ENCODE measurements around the gene SLC24A3.

The SLC24A3 gene

DNA sequence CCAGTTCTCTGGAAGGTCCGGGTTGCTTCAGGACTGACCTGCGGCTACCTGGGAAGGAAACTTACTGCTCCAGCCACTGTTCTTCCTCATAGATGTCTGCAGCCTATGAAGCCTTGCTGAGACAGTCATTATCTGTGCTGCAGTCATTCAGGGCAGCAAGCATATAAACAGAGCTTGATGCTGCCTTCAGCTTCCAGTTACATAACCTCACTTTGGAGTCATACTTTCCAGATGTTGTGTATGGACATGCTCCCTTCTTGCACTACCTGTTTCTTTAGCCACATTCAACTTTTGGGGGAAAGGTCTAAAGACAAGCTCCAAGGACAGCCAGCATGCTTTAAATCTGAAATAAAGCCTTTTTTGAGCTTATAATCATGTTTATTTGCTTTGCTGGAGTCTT is 98.1 kb downstream of the SLC24A3 start:
- no peak for DNase-seq

- no peak for DNase-seq
Observed at GRCh38 chr20:19313342-19314069, 101.1 kb downstream of the SLC24A3 start.

- no peak for DNase-seq
Observed at GRCh38 chr20:19314621-19315020, 102.2 kb downstream of the SLC24A3 start.

GRCh38 chr20:19317237-19318069 is 105.0 kb downstream of the SLC24A3 start:
- no peak for DNase-seq

DNA sequence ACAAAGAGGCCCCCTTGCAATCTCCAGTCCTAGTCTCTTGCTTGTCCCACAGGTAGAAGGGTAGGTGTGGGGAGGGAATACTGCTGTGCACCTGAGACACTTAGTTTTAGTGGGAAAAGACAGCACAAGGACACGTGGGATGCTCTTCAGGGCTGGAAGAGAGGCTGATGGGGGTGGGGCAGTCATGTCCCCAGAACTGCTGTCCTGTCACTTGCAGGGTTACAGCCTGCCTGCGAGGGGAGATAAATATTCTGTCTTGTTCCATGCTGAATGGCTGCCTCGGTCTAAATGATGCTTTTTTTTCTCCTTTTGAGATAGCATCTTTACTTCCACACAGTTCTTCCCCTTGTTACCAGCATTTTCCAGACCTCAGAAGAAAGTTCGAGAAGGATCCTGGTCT is 106.2 kb downstream of the SLC24A3 start:
- no peak for DNase-seq

DNA sequence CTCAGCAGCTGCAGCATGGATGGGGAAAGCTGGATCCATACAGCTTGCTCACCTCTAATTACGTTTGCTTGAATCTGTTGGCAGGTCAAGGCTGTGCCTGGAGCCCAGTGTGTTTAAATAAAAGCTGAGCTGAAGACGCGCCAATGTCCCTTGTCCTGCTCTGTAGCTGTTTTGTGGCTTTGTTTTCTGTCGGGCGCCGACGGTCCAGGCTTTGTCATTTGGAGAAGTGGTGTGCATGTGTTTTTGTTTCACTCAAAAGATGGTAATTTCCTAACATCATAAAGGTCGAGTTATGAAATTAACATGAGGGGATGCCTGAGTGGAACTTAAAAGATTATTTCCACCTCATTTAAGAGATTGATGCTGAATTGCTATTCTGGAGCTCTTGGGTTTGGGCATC is 107.6 kb downstream of the SLC24A3 start:
- no peak for DNase-seq

GRCh38 chr20:19321176-19321575 is 108.7 kb downstream of the SLC24A3 start:
- DNase-seq = no peak

DNA sequence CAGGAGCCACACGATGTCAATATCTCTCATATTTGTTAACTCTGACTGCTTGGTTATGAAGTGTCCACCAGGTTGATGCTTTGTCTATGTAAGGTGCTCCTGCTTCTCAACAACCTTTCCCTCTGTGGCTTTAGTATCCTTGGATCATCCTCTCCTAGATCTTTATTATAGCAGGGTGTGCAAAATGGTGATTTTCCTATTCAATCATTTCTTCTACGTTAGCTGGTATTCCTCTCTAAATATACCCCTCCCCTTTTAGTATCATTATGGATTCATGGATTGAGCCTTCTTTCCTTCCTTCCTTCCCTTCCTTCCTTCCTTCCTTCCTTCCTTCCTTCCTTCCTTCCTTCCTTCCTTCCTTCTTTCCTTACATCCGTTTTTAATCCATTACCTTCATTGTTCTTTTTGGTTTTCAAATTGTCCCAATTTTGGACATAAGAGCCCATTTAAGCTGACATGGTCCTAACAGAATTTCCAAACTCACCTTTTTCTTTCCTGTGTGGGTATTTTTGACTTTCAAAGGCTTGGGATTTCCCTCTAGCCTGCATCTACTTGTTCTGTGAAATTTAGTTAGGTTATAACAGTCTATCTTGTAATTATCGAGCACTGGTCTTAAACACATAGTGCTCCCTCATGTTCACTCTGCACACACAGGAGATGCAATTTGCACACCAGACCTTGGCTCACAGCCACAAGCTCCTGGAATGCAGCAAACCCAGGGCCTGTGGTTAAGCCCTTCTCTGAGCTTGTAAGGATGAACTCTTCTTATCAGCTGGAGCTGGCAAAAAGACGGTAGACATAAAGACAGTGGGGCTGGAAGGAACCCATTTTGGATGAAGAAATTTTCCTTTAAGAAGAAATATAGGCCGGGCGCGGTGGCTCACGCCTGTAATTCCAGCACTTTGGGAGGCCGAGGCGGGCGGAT is 109.9 kb downstream of the SLC24A3 start:
- no peak for DNase-seq

DNA sequence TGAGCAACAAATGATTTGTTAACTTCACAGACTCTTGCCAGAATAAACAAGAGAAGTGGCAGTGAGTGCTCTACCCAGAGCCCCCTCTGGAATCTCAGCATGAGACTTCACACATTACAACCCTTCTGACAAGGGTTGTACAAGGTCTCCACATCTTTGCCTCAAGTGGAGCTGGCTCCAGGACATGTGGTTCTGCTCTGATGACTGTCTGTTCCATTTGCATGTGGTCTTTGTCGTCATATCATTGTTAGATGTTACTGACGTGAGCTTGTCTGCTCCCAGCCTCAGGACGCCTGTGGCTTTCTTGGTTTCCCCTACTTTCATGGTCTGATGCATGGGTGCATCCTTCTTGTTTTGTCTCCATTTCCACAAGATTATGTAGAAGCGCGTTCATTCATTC is 115.0 kb downstream of the SLC24A3 start:
- no peak for DNase-seq

- DNase-seq = no peak
Observed at GRCh38 chr20:19328676-19329075, 116.2 kb downstream of the SLC24A3 start.

DNA sequence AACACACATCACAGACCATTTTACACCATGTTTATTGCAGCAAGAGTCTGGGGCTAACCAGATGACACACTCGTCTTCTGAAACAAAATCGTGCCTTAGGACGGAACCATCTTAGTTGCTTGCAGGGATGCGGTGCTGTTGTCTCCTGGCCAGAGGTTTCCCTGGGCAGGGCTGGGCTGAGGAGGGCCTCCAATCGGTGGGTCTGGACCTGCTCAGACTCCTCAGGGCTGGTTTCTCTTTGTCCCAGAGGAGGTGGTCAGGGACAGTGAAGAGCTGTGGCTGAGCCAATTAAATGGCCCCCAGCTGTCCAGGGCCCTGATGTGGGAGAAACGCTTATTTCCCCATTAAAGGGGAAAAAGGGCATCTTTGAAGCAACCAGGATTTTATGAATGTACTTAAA is 117.6 kb downstream of the SLC24A3 start:
- DNase-seq = no peak

DNA sequence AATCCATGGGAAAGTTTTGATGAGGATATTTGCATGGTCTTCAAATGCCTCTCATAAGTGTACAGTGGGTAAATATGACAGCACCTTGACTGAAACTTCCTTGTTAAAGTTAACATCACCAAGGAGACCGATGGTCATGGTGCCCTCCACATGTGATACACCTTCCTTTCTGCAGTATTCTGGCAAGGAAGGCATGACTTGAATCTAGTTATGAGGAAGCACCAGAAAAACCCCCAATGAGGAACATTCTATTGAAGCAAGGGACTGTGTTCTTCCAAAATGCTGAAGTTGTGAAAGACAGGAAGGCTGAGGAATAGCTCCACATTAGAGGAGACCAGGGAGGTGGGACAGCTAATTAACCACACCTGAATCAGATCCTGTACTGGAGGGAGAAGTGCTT is 118.3 kb downstream of the SLC24A3 start:
- no peak for DNase-seq

- DNase-seq = no peak
Observed at GRCh38 chr20:19333563-19333962, 121.1 kb downstream of the SLC24A3 start.

- DNase-seq = no peak
Observed at GRCh38 chr20:19335341-19335740, 122.9 kb downstream of the SLC24A3 start.

DNA sequence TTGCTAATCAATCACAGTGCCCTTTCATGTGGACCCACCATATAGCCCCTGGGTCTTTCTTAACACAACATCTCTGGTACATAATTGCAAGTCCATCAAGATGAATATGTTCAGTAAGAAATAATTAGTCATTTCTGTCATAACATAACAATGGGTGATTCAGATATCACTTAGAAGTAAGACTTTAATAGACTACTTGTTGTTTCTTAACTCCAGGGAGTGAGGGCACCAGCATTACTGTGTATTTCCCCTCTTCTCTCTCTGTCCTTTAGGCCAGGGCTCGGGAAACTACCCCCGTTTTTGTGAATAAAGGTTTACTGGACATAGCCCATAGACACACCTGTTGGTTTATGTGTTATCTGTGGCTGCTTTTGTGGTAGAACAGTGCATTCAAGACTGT is 123.5 kb downstream of the SLC24A3 start:
- DNase-seq = no peak

GRCh38 chr20:19336631-19337030 is 124.2 kb downstream of the SLC24A3 start:
- no peak for DNase-seq

- no peak for DNase-seq
Observed at GRCh38 chr20:19338380-19338779, 125.9 kb downstream of the SLC24A3 start.

DNA sequence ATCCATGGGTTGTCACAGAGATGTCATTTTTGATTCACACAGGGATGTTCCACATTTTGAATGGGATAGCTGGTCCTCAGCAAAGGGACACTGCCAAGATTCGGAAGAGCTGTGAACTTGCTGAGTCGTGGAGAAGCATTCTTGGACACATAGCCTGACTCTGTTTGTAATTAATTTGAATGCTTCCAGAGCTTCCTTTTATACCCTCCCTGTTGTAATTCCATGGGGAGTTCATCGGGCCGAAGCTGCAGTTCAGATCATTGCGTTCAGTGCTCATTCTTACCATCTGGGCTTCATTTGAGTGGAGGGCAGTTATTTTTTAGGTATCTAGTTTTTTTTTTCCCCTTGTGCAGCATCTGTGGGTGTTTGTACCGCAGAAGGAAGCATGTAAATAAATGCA is 126.5 kb downstream of the SLC24A3 start:
- DNase-seq = no peak

DNA sequence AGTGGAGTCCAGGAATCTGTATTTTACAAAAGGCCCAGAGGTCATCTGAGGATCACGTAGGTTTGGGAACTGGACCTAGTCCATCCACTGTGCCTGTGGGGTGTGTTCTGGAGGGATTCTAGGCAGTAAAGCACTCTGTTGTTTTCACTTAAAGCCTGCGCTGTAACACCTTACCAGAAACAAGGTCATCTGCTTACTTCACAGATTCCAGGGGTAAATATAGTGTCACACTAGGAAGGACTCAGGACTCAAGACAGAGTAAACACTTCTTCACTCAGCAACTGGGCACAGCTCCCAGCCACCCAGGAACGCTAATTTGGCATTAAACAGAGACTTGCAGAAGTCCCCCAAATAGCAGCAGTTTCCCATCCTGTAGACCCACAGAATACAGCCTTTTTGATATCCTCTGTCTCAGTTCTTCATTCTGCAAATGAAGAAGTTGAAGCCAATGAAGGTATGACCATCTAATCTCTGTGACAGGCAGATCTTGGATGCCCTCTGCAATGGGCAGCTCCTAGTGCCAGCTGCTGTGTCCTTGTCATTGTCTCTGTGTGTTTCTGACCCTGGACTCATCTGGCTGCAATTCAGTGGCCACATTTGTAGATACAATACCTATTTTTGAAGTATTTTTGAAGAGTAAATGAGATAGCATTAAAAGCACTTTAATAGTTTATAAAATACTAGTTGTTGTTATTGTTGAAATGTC is 129.1 kb downstream of the SLC24A3 start:
- no peak for DNase-seq

GRCh38 chr20:19344341-19344740 is 131.9 kb downstream of the SLC24A3 start:
- no peak for DNase-seq

DNA sequence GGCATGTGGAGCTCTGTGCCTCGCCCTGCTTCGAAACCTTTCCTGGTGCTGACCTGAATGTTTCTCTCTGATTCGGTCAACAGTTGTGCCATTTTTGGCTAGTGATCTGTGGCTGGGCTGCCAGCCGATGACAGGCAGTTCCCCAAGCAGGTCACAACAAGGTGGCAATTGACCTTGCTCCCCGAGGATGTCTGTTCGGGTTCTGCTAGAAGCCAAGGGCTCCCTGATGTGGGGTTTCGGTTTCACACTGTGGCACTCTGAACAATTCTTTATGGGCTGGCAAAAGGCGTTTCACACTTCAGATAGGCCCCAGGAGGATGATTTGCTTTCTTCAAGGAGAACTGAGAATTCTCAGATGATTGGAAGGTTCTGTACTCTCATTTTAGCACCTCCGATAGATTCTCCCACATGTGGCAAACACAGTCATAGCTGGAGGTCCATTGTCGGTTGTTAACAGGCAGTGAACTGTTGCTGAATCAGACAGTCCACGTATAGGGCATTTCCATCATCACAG is 135.6 kb downstream of the SLC24A3 start:
- no peak for DNase-seq

GRCh38 chr20:19348582-19348981 is 136.1 kb downstream of the SLC24A3 start:
- DNase-seq = no peak

Measured in NCI-H1092 (cell line).